HEK293T (cell line): Measurements from ENCODE around the gene SERTAD2.

Experiments used
- ARNT ChIP-seq: fragments of 450-650 bp; IDR thresholded peaks from 2 replicates; pipeline ENCODE4 v1.6.1; 2017; ENCODE audit warnings: mild to moderate bottlenecking
- ELF4 ChIP-seq: fragments of 450-650 bp; IDR thresholded peaks from 2 replicates; pipeline ENCODE4 v1.6.1; 2017; ENCODE audit warnings: antibody characterized with exemption
- HDGF ChIP-seq: fragments of 450-650 bp; IDR thresholded peaks from 2 replicates; pipeline ENCODE4 v1.6.1; 2017; ENCODE audit warnings: antibody characterized with exemption, borderline replicate concordance
- L3MBTL2 ChIP-seq: fragments of 450-650 bp; conservative IDR thresholded peaks from 2 replicates; pipeline ENCODE4 v1.6.1; 2016; ENCODE audit warnings: mild to moderate bottlenecking
- PKNOX1 ChIP-seq: fragments of 450-650 bp; IDR thresholded peaks from 2 replicates; pipeline ENCODE4 v1.6.1; 2016
- SP1 ChIP-seq: fragments of 450-650 bp; IDR thresholded peaks from 2 replicates; pipeline ENCODE4 v1.6.1; 2017
- SUZ12 ChIP-seq: fragments of 450-650 bp; IDR thresholded peaks from 2 replicates; pipeline ENCODE4 v1.6.1; 2016; ENCODE audit warnings: mild to moderate bottlenecking
- ZNF384 ChIP-seq: fragments of 450-650 bp; IDR thresholded peaks from 2 replicates; pipeline ENCODE4 v1.6.1; 2016

- TF ChIP-seq ELF4 = no peak
- TF ChIP-seq SP1 = no peak
- TF ChIP-seq HDGF = no peak
- TF ChIP-seq PKNOX1 = no peak
- TF ChIP-seq ZNF384 = no peak
- no peak for TF ChIP-seq L3MBTL2
- TF ChIP-seq ARNT = no peak
- no peak for TF ChIP-seq SUZ12
Observed at GRCh38 chr2:64661741-64662169, 8.0 kb upstream of the SERTAD2 start.
